Glomerular visceral epithelial cell (primary cell): ENCODE results near the gene BCL2A1.
"Not testable (repeated sequence)": the region's sequence is repeated elsewhere in the genome, so short reads cannot be mapped to it uniquely, and the experiment has no call there.

ENCODE experiments used
- DNase-seq: peaks from one replicate; pipeline ENCODE4 v3.0.0-alpha.2; 2016; ENCODE audit errors: extremely low spot score

The BCL2A1 gene

DNA sequence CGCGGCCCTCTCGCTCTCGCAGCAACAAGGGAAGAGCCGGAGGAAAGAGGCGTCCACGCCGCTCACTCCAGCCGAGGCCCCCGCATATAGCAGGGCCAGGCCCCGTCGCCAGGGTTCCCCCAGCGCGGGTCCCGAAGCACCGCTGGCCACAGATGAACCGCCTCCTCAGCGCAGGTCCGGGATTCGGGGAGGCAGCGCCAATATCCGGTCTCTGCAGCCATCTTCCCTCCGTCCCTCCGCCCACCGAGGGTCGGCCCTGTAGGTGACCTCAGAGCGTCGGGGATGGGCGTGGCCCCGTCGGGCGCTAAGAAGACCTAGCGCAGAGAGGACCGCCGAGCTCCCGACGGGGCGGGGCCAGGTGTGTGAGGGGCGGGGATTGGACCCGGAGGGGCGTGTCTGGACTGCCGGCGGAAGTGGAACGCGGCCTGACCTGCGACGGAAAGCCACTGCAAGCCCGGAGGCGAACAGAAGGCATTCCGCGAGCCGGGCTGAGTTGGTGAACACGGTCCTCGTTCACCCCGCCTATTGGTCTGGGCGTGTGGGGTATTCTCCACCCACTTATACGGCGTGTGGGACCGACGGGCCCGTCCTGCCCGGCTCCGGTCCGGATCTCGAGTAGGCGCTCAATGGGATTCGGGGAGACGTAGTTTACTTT lies 47.4 kb downstream of the BCL2A1 start:
- peak; percentile 99 for DNase-seq

DNA sequence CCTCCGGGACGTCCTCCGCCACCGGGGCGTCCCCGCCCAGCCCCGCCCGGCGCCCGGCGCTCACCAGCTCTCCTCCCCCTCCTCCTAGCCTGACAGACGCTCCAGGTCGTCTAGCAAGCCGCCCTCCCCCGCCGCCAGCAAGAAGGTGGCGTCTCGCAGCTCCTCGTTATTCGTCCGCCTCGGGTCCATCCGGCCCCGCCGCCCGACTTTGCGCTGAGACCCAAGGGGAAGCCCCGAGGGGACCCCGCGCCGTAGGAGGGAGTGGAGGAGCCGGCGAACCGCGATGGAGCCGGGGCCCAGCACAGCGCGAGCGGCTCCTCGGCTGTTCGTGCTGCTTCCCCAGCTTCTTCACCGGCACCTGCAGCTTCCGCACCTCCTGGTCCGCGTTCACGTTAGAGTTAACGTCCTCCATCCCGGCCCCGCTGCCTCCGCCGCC lies 47.9 kb downstream of the BCL2A1 start:
- DNase-seq, result peak; percentile 70

DNA sequence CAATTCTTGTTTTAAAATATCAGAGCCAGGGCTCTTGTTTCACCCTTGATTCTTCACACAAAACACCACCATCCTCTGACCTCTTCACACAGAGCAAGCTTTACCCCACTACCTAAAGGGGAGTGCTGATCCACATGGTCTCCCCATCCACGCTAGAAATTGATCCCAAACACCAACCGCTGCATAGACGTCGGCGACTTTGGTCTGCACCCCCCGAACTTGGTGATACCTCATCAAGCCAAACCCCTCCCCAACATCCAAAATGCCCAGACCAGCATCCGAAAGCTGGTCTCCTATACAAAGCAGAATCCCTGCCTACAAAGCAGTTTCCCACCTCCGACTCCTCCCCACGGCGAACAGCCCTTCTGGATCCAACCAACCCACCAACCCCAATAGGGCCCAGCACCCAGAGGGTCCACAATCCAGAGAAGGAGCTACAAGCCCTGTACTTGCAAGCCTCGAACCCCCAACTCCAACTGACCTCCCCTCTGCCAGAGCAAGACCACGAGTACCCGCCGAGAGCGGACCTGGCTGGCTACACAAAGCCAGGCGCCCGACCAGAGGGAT lies 48.4 kb downstream of the BCL2A1 start:
- DNase-seq, result no peak

DNA sequence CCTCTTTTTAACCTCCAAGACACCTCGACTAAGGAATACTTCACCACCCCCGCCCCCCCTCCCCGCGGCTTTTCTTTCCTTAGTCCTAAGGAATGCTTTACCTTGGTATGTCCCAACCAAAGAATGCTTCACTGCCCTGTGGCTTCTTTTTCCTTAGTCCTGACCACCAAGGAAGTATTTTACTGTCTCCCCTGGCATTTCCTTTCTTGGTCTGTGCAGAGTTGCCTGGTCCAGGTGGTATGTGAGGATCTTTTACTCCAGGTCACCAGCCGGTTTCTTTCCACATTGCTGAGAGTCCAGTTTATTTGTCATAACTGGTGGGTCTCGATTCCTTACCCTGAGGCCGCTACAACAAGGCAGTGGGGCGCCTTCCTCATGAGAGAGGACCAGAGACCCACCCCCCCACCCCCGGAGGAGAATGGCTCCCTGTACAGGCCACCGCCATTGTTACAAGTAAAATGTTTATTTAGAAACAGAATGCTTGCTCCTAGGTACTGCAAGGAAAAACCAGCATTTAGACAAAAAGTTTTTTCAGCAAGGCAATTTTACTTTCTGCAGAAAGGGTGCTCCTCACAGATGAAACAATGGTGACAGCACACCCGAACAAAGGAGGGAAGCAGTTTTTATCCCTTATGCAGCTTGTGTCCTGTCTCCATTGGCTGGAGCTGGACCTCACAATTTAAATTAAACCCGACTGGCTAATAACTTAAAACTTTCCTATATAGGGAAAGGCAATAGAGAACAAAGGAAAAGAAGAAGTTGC lies 51.1 kb downstream of the BCL2A1 start:
- no peak for DNase-seq

DNA sequence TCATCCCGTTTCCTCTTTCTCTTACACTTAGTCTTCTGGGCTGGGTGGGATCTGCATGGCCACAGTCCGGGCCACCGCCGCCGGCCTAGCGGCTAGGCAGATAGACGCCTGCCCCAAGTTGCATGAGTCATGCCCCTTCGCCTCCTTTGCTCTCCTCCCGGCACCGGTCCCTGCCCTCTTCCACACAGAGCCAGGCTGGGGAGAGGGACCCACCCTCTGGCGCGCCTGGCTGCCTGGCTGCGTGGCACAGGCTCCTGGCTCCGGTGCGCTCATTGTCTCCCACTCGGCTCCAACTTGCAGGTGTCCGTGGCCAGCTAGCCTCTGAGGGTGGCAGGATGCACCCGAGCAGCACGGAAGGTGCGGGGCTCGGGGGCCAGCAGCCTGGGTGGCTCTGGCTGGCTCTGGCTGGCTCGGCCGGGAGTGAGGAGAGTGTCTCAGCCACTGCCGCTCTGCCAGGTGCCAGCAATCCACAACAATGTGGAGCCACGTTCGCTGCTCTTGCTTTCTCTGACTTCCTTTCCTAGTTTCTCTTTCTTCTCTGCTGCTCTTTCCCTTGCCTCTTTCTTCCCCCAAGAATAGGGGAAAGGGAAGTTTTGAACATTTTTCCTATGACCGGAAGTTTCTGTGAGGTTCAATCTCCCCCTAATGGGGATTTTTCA lies 51.8 kb downstream of the BCL2A1 start:
- no peak for DNase-seq

DNA sequence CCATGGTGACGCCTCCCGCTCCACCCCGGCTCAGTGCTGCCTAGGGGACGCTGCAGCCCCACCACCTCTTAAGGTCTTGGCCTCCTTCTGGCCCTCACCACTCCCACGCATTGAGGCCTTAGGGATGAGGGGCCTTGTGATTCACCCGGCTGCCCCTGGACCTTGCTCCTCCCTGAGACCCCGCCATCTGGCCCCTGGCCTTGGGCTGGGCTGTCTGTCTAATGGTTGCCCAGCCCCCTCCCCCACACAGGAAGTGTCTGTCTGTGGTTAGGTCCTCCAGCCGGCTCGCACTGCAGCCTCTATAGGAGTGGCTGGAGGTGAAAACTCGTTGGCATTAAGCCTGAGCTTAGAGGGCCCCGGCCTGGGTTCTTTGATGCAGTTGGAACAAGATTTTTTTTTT lies 52.7 kb downstream of the BCL2A1 start:
- no peak for DNase-seq

DNA sequence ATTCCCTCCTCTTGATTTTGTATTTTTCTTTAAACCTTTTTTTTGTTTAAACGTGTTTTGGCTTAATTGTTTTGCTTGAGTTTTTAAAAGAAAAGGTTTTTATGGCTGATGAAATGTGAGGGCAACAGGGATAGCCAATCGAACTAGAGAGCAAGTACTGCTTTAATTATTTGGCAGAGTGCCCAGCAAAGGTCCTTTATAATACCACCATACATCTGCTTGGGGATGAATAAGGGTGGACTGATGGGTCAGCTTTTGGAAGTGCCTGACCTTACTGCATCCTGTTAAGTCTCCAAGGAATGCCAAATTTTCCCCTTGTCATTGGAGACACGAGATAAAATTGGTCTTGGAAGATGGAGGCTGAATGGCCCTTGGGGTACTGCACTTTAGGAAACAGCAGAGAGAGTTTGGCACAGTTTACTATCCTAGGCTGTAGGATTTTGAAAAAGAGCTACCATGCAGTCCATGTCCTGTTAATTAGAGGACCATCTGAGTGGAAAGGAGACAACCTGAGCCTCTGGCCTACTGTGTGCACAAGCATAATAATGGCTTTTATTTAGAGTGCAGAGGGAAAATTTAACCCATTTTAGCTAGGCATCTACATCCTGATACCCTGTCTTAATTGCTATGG lies 54.4 kb downstream of the BCL2A1 start:
- DNase-seq, result no peak

DNA sequence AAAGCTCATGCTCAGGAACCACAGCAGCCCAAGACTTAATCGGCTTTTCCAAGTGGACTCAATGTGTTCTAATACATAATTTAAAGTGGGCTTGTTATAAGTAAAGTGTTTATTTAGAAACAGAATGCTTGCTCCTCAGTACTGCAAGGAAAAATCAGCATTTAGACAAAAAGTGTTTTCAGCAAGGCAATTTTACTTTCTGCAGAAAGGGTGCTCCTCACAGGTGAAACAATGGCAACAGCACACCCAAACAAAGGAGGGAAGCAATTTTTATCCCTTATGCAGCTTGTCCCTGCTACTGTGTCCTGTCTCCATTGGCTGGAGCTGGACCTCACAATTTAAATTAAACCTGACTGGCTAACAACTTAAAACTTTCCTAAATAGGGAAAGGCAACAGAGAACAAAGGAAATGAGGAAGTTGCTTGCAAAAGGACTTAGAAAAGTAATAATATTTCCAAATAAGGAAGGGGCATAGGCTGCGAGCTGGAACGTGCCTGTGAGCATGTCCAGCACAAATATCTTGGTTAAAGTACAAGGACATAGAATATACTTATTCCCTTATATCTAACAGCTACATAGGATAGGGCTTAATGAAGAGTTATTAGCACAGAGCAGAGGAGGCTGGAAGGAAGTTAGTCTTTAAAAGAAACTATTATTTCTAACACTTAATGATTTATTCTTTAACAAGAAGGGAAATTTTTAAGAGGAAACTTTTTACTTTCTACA lies 55.1 kb downstream of the BCL2A1 start:
- not testable (repeated sequence) for DNase-seq

DNA sequence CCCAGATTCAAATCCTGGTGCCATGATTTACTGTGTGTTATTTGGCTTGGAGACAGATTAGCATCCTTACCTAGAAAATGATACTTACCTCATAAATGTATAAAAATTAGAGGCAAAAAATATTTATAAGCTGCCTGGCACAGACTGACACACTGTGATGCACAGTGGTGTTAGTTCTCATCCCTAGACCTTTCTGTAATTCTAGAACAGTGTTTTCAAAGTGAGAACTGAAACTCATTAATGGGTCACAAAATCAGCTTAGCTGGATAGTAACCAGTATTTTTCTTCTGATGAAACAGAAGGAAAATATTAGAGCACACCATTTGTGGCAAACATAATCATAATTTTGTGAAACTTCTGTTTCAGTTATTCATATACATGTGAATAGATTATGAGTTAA lies 56.3 kb downstream of the BCL2A1 start:
- no peak for DNase-seq
